HepG2 (cell line): ENCODE results near the gene DUSP12. TPM values are rescaled to one million over a fixed set of nuclear protein-coding genes. Genes with fewer than 3 reads are reported as not detected.

Experiments used
- CENPX ChIP-seq: sonication (generic); formaldehyde crosslinking; IDR thresholded peaks from 2 replicates; pipeline ENCODE4 v1.9.0; 2021; ENCODE audit warnings: mild to moderate bottlenecking, missing genetic modification reagents, moderate library complexity
- DPF2 ChIP-seq: sonication (generic); formaldehyde crosslinking; IDR thresholded peaks from 2 replicates; pipeline ENCODE4 v1.4.0; 2020; ENCODE audit warnings: mild to moderate bottlenecking, low read depth, missing genetic modification reagents, borderline replicate concordance
- FOXJ3 ChIP-seq: sonication (generic); formaldehyde crosslinking; IDR thresholded peaks from 2 replicates; pipeline ENCODE4 v1.4.0; 2020; ENCODE audit warnings: missing genetic modification reagents, mild to moderate bottlenecking, borderline replicate concordance
- HNRNPUL1 ChIP-seq: fragments of 200-400 bp; formaldehyde crosslinking; IDR thresholded peaks from 2 replicates; pipeline ENCODE4 v1.6.1; 2017; ENCODE audit warnings: low read depth, mild to moderate bottlenecking, low read length, moderate library complexity
- IKZF1 ChIP-seq: fragments of 450-650 bp; IDR thresholded peaks from 2 replicates; pipeline ENCODE4 v1.7.1; 2016
- KAT8 ChIP-seq: IDR thresholded peaks from 2 replicates; pipeline ENCODE4 v1.6.1; 2016; ENCODE audit warnings: missing genetic modification reagents, missing compliant biosample characterization
- KMT2A ChIP-seq: sonication (generic); formaldehyde crosslinking; IDR thresholded peaks from 2 replicates; pipeline ENCODE4 v1.4.0; 2020; ENCODE audit warnings: missing genetic modification reagents
- MIER3 ChIP-seq: IDR thresholded peaks from 2 replicates; pipeline ENCODE4 v1.6.1; 2016; ENCODE audit warnings: missing compliant biosample characterization, borderline replicate concordance
- ZFP1 ChIP-seq: IDR thresholded peaks from 2 replicates; pipeline ENCODE4 v1.6.1; 2016
- ZIK1 ChIP-seq: sonication (generic); formaldehyde crosslinking; IDR thresholded peaks from 2 replicates; pipeline ENCODE4 v1.5.0; 2020; ENCODE audit warnings: mild to moderate bottlenecking, low read depth, missing genetic modification reagents, borderline replicate concordance
- ZNF343 ChIP-seq: sonication (generic); formaldehyde crosslinking; IDR thresholded peaks from 2 replicates; pipeline ENCODE4 v1.4.0; 2020; ENCODE audit warnings: mild to moderate bottlenecking, missing genetic modification reagents
- ZNF549 ChIP-seq: sonication (generic); formaldehyde crosslinking; IDR thresholded peaks from 2 replicates; pipeline ENCODE4 v1.5.0; 2020; ENCODE audit warnings: missing genetic modification reagents
- polyA plus RNA-seq, 8 experiments: library from polyadenylated mRNA; depleted of rRNA in 3 of 8; stranded (reverse) in 7 of 8; unstranded in 1 of 8; fragments of >200 nt; fragmentation: Illumina TruSeq in 4 of 8; extraction: Trizol in 4 of 8; gene quantifications; 2 replicates each; pipeline versions ENCODE4 v1.2.1 to v1.2.3, GENCODE V29; 2011 to 2016; ENCODE audit warnings: low read depth in 4 of 8, missing spikeins in 1 of 8, mixed read lengths in 1 of 8; ENCODE audit not compliant: insufficient read depth in 1 of 8
- total RNA-seq, 5 experiments: library from RNA; depleted of rRNA; stranded (reverse); fragments of >200 nt; fragmentation: Illumina TruSeq; extraction: Trizol; gene quantifications; 2 replicates each; pipeline ENCODE4 v1.2.3, GENCODE V29; 2016; ENCODE audit warnings: low read depth in 1 of 5
- TF ChIP-seq, protein P1 (sequence below): sonication (generic); formaldehyde crosslinking; IDR thresholded peaks from 2 replicates; pipeline ENCODE4 v1.8.1; 2022; ENCODE audit warnings: mild to moderate bottlenecking, missing genetic modification reagents
- TF ChIP-seq, protein P2 (sequence below): sonication (generic); formaldehyde crosslinking; IDR thresholded peaks from 2 replicates; pipeline ENCODE4; 2020; ENCODE audit warnings: missing genetic modification reagents, mild to moderate bottlenecking, borderline replicate concordance
- TF ChIP-seq, protein P3 (sequence below), 2 experiments: fragments of 450-650 bp in 1 of 2; sonication (generic) in 1 of 2; formaldehyde crosslinking in 1 of 2; IDR thresholded peaks; 2 replicates each; pipeline versions ENCODE4 v1.6.1 to v1.8.0; 2016 to 2022; ENCODE audit warnings: antibody characterized with exemption in 1 of 2, mild to moderate bottlenecking in 1 of 2, missing genetic modification reagents in 1 of 2

DUSP12 gene
- total and polyA plus RNA-seq, 2 of the 13 experiments (the other 11 are each of a cell fraction or from before 2014, with no cell fraction given): 36.7 to 37.1 TPM

DNA sequence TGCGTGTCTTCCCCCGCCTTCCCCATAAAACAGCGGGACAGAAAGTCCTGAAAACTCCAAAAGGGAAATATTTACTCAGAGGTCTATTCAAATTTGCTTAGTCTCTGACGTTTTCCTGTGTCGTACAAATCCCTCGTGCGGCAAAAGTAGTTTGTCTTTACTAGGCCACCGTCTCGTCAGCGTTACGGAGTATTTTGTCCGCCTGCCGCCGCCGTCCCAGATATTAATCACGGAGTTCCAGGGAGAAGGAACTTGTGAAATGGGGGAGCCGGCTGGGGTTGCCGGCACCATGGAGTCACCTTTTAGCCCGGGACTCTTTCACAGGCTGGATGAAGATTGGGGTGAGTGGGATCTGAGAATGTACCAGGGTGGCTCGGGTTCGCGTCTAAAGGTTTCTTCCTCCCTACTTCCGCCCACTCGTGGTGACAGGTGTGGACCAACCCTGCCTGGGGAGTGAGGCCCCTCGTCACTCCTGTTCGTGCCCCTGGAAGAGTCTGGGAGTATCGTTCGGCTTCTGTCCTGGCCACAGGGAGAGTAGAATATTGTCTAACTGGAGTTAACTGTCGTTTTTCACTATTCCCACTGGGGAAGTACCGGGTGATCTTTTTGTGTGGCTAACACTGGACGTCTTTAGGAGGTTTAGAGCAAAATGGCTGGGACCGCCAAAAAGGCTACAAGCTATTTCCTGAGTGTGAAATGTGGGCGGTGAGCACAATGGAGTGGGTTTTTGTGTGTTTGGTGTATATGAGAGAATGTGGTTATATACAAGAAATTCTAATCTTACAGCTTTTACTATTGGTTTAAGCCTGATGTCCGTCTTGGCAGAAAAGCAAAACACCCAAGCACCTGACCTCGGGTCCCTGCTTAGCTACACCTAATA is 16.8 kb downstream of the DUSP12 start, which contains the start of gene ATF6 (continued):
- TF ChIP-seq, protein P1, sequence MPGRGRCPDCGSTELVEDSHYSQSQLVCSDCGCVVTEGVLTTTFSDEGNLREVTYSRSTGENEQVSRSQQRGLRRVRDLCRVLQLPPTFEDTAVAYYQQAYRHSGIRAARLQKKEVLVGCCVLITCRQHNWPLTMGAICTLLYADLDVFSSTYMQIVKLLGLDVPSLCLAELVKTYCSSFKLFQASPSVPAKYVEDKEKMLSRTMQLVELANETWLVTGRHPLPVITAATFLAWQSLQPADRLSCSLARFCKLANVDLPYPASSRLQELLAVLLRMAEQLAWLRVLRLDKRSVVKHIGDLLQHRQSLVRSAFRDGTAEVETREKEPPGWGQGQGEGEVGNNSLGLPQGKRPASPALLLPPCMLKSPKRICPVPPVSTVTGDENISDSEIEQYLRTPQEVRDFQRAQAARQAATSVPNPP (CRISPR knock-in tag): 0 out of 2 replicates have a peak, but pooled peaks have one; percentile 26
- TF ChIP-seq, protein P2, sequence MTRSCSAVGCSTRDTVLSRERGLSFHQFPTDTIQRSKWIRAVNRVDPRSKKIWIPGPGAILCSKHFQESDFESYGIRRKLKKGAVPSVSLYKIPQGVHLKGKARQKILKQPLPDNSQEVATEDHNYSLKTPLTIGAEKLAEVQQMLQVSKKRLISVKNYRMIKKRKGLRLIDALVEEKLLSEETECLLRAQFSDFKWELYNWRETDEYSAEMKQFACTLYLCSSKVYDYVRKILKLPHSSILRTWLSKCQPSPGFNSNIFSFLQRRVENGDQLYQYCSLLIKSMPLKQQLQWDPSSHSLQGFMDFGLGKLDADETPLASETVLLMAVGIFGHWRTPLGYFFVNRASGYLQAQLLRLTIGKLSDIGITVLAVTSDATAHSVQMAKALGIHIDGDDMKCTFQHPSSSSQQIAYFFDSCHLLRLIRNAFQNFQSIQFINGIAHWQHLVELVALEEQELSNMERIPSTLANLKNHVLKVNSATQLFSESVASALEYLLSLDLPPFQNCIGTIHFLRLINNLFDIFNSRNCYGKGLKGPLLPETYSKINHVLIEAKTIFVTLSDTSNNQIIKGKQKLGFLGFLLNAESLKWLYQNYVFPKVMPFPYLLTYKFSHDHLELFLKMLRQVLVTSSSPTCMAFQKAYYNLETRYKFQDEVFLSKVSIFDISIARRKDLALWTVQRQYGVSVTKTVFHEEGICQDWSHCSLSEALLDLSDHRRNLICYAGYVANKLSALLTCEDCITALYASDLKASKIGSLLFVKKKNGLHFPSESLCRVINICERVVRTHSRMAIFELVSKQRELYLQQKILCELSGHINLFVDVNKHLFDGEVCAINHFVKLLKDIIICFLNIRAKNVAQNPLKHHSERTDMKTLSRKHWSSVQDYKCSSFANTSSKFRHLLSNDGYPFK: peak; percentile 64; the same call in 1 of the 2 replicates
- no peak for TF ChIP-seq CENPX (CRISPR knock-in tag)
- TF ChIP-seq ZNF549 (CRISPR knock-in tag): no peak
- TF ChIP-seq ZFP1 (CRISPR knock-in tag): peak; percentile 72; the same call in 1 of the 2 replicates
- peak; percentile 88; the same call in 1 of the 2 replicates for TF ChIP-seq KMT2A (CRISPR knock-in tag)
- TF ChIP-seq DPF2 (CRISPR knock-in tag): no peak
- peak; percentile 95 for TF ChIP-seq KAT8 (CRISPR knock-in tag)
- no peak for TF ChIP-seq HNRNPUL1
- peak; percentile 43; the same call in 1 of the 2 replicates for TF ChIP-seq FOXJ3 (CRISPR knock-in tag)
- peak; percentile 84 for TF ChIP-seq MIER3 (CRISPR knock-in tag)
- TF ChIP-seq ZNF343 (CRISPR knock-in tag): no peak
- TF ChIP-seq, protein P3, sequence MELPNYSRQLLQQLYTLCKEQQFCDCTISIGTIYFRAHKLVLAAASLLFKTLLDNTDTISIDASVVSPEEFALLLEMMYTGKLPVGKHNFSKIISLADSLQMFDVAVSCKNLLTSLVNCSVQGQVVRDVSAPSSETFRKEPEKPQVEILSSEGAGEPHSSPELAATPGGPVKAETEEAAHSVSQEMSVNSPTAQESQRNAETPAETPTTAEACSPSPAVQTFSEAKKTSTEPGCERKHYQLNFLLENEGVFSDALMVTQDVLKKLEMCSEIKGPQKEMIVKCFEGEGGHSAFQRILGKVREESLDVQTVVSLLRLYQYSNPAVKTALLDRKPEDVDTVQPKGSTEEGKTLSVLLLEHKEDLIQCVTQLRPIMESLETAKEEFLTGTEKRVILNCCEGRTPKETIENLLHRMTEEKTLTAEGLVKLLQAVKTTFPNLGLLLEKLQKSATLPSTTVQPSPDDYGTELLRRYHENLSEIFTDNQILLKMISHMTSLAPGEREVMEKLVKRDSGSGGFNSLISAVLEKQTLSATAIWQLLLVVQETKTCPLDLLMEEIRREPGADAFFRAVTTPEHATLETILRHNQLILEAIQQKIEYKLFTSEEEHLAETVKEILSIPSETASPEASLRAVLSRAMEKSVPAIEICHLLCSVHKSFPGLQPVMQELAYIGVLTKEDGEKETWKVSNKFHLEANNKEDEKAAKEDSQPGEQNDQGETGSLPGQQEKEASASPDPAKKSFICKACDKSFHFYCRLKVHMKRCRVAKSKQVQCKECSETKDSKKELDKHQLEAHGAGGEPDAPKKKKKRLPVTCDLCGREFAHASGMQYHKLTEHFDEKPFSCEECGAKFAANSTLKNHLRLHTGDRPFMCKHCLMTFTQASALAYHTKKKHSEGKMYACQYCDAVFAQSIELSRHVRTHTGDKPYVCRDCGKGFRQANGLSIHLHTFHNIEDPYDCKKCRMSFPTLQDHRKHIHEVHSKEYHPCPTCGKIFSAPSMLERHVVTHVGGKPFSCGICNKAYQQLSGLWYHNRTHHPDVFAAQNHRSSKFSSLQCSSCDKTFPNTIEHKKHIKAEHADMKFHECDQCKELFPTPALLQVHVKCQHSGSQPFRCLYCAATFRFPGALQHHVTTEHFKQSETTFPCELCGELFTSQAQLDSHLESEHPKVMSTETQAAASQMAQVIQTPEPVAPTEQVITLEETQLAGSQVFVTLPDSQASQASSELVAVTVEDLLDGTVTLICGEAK (IDR thresholded peaks at IDR 0.05): no peak
- TF ChIP-seq, protein P3 (CRISPR knock-in tag; IDR thresholded peaks at IDR 0.05): peak; percentile 84
- TF ChIP-seq IKZF1: no peak
- peak; percentile 75; the same call in 1 of the 2 replicates for TF ChIP-seq ZIK1 (CRISPR knock-in tag)
